ENCODE measurements around the gene METTL15.

DNA sequence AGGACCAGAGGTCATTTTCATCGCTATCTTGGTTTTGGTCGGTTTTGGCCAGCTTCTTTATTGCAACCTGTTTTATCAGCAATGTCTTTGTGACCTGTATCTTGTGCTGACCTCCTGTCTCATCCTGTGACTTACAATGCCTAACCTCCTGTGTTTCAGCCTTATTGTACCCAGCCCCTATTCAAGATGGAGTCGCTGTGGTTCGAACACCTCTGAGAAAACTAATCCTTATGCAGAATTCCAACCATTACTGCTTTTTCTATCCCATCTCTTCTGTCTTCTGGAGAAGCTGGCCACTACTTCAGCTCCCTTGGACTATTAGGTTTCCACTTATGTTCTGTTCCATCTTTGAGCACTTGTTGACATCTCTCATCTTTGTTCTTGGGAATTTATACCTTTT is 62.6 kb downstream of the METTL15 start:
- TF ChIP-seq, protein P1, sequence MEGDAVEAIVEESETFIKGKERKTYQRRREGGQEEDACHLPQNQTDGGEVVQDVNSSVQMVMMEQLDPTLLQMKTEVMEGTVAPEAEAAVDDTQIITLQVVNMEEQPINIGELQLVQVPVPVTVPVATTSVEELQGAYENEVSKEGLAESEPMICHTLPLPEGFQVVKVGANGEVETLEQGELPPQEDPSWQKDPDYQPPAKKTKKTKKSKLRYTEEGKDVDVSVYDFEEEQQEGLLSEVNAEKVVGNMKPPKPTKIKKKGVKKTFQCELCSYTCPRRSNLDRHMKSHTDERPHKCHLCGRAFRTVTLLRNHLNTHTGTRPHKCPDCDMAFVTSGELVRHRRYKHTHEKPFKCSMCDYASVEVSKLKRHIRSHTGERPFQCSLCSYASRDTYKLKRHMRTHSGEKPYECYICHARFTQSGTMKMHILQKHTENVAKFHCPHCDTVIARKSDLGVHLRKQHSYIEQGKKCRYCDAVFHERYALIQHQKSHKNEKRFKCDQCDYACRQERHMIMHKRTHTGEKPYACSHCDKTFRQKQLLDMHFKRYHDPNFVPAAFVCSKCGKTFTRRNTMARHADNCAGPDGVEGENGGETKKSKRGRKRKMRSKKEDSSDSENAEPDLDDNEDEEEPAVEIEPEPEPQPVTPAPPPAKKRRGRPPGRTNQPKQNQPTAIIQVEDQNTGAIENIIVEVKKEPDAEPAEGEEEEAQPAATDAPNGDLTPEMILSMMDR (IDR thresholded peaks at IDR 0.05; ENCODE audit: low read length) = no peak
- TF ChIP-seq EZH2 (optimal IDR thresholded peaks at IDR 0.05; ENCODE audit: low read depth, low read length) = no peak

All from MM.1S (cell line).